UCSD-AML1 (cell line): ENCODE data around the gene ADAMTS14.

ENCODE experiments used
- DNase-seq: peaks from one replicate; lab custom pipeline; 2025; ENCODE audit not compliant: unreplicated experiment; lab: John Stamatoyannopoulos, UW

The ADAMTS14 gene

GRCh38 chr10:70674560-70675495 is 2.5 kb downstream of the ADAMTS14 start:
- no peak for DNase-seq

GRCh38 chr10:70675496-70676161 is 3.3 kb downstream of the ADAMTS14 start:
- DNase-seq: no peak

- DNase-seq: no peak
These were observed 4.2 kb downstream of the ADAMTS14 start for GRCh38 chr10:70676511-70676910.

- DNase-seq: no peak
These were observed 4.7 kb downstream of the ADAMTS14 start for GRCh38 chr10:70677016-70677415.

GRCh38 chr10:70677620-70678249 is 5.4 kb downstream of the ADAMTS14 start:
- DNase-seq: no peak

GRCh38 chr10:70678250-70678635 is 5.9 kb downstream of the ADAMTS14 start:
- DNase-seq: no peak

- DNase-seq: no peak
These were observed 6.6 kb downstream of the ADAMTS14 start for GRCh38 chr10:70678757-70679489.

- DNase-seq: no peak
These were observed 7.2 kb downstream of the ADAMTS14 start for GRCh38 chr10:70679498-70679897.

GRCh38 chr10:70680899-70681730 is 8.8 kb downstream of the ADAMTS14 start:
- DNase-seq: no peak

GRCh38 chr10:70681731-70682005 is 9.4 kb downstream of the ADAMTS14 start:
- DNase-seq: no peak

- DNase-seq: no peak
These were observed 10.8 kb downstream of the ADAMTS14 start for GRCh38 chr10:70682920-70683600.

- no peak for DNase-seq
These were observed 11.3 kb downstream of the ADAMTS14 start for GRCh38 chr10:70683601-70683934.

- DNase-seq: no peak
These were observed 11.6 kb downstream of the ADAMTS14 start for GRCh38 chr10:70683940-70684339.

- no peak for DNase-seq
These were observed 12.1 kb downstream of the ADAMTS14 start for GRCh38 chr10:70684374-70684773.

GRCh38 chr10:70684839-70685454 is 12.6 kb downstream of the ADAMTS14 start:
- DNase-seq: no peak

GRCh38 chr10:70685455-70685911 is 13.2 kb downstream of the ADAMTS14 start:
- DNase-seq: no peak

- no peak for DNase-seq
These were observed 16.5 kb downstream of the ADAMTS14 start for GRCh38 chr10:70688828-70689227.

- DNase-seq: no peak
These were observed 17.4 kb downstream of the ADAMTS14 start for GRCh38 chr10:70689661-70690060.

GRCh38 chr10:70690589-70690988 is 18.3 kb downstream of the ADAMTS14 start:
- DNase-seq: no peak

- DNase-seq: no peak
These were observed 19.3 kb downstream of the ADAMTS14 start for GRCh38 chr10:70691611-70692010.
